PFSK-1 (cell line): ENCODE measurements around the gene C1orf21.

Source experiments
- POLR2AphosphoS5 ChIP-seq: IDR thresholded peaks from 2 replicates; pipeline ENCODE4 v1.6.1; 2012; ENCODE audit warnings: low read depth, mild to moderate bottlenecking, control low read depth, low read length, moderate library complexity
- SIN3A ChIP-seq: IDR thresholded peaks from 2 replicates; pipeline ENCODE4 v1.6.1; 2012; ENCODE audit warnings: mild to moderate bottlenecking, low read length, moderate library complexity, borderline replicate concordance; ENCODE audit not compliant: insufficient read depth

DNA sequence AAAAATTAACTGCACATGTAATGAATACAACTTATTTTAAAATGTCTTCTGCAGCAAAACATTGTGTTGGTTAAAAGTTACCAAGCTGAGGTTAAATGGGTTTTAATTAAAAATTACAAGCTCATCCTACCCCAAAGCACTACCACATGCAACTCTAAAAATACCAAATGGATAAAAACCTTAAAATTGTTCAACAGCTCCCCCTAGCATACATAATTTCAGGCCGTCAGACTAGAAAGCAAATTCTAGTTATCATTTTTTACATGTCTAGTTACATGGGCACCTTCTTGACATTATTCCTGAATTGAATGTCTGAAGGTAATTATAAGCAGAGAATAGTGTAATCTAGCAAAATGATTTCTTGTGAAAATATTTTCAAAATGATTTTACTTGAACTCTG is 176.5 kb downstream of the C1orf21 start:
- no peak for TF ChIP-seq POLR2AphosphoS5
- no peak for TF ChIP-seq SIN3A
